SK-N-MC (cell line): Measurements from ENCODE around the gene PLEKHM3.

ENCODE experiments used
- DNase-seq: peaks from one replicate; pipeline ENCODE4 v3.0.0-alpha.2; 2011; ENCODE audit warnings: low read depth, low spot score
- H3K27ac ChIP-seq: fragments of 200-600 bp; sonication (generic); 2 replicates; pipeline ENCODE4 v1.5.1; 2016; ENCODE audit warnings: mixed run types
- H3K36me3 ChIP-seq: fragments of 200-600 bp; sonication (generic); 2 replicates; pipeline ENCODE4 v1.6.1; 2017; ENCODE audit warnings: antibody characterized with exemption, low read length, mixed read lengths; ENCODE audit not compliant: insufficient read depth
- H3K4me3 ChIP-seq: fragments of 200-600 bp; sonication (generic); 2 replicates; pipeline ENCODE4 v1.5.1; 2016
- H3K9ac ChIP-seq: fragments of 200-600 bp; sonication (generic); 2 replicates; pipeline ENCODE4 v1.8.0; 2017; ENCODE audit warnings: mixed run types, mixed read lengths; ENCODE audit not compliant: insufficient read length
- H3K9me3 ChIP-seq: fragments of 200-600 bp; sonication (generic); 2 replicates; pipeline ENCODE4 v1.6.1; 2017; ENCODE audit warnings: low read depth, mild to moderate bottlenecking, antibody characterized with exemption, low read length, moderate library complexity, mixed read lengths
- EZH2 ChIP-seq: fragments of 200-600 bp; sonication (generic); IDR thresholded peaks from one replicate; pipeline ENCODE4 v1.6.1; 2017; ENCODE audit warnings: antibody characterized with exemption
- FOXP2 ChIP-seq: optimal IDR thresholded peaks from 2 replicates; pipeline ENCODE3; 2011; ENCODE audit warnings: mild to moderate bottlenecking, moderate library complexity; ENCODE audit not compliant: insufficient read depth; ENCODE audit errors: extremely low read length, control extremely low read depth
- POLR2AphosphoS5 ChIP-seq: IDR thresholded peaks from 2 replicates; pipeline ENCODE4 v1.6.1; 2012; ENCODE audit warnings: mild to moderate bottlenecking, low read depth, low read length, borderline replicate concordance

PLEKHM3 gene

DNA sequence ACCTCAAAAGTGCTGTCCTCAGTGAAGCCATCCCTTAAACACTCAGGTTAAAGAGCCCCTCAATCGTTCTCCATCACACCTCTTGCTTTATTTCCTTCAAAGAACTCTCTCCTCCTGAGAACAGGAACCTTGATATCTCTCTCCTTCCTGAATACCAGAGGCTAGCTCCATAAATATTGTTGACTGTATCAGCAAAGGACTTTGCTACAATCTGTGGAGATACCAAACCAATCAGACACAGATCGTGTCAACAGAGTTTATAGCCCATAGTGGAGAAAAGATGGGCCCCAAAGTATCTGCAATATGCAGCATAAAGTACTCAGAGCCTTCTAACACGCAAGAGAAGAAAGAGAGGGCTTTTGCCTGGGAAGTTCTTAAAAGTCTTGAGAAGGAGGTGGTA is 36.4 kb downstream of the PLEKHM3 start:
- Histone ChIP-seq H3K27ac (no peak overlapping the region), H3K36me3 (no peaks in the 10 kb centered on the region), H3K4me3 (no peak overlapping the region), H3K9ac (no peak overlapping the region), H3K9me3 (no peaks in the 10 kb centered on the region)
- no peak for DNase-seq
- TF ChIP-seq POLR2AphosphoS5 (no peak), EZH2 (no peak), FOXP2 (no peak)

DNA sequence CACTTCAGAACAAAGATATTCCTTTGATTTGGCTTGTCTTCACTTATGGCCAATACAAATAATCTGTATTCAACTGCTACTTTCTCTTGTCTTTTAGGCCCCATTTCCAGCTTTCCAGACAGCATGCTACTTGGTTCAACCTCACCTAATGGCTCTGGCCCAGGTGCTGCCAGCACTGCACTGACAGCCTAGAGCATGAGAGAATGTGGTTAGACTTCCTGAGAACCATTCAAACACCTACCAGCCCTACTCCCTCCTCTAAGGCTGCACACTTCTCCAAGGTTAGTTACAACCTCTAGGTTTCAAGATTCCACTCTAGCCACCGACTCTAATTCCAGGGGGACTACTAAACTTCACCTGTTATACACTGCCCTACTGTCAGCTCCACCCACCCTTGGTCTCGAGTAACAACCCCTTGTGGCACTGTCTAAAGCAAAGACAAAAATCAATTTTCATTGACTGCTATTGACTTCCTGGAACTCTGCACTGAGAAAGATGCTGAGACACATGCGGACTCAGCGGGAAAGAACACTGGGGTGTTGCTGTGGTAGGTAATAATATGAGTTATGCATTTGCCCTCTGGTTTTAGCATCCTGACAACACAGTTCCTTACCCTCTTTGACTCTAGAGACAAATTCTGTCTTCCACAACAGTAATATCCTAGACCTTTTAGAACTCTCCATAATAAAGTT is 38.2 kb downstream of the PLEKHM3 start:
- H3K36me3 ChIP-seq: no peaks in the 10 kb centered on the region
- no peak overlapping the region for H3K4me3 ChIP-seq
- no peak overlapping the region for H3K27ac ChIP-seq
- no peaks in the 10 kb centered on the region for H3K9me3 ChIP-seq
- no peak for DNase-seq
- TF ChIP-seq POLR2AphosphoS5 (no peak), EZH2 (no peak), FOXP2 (no peak)
- no peak overlapping the region for H3K9ac ChIP-seq

DNA sequence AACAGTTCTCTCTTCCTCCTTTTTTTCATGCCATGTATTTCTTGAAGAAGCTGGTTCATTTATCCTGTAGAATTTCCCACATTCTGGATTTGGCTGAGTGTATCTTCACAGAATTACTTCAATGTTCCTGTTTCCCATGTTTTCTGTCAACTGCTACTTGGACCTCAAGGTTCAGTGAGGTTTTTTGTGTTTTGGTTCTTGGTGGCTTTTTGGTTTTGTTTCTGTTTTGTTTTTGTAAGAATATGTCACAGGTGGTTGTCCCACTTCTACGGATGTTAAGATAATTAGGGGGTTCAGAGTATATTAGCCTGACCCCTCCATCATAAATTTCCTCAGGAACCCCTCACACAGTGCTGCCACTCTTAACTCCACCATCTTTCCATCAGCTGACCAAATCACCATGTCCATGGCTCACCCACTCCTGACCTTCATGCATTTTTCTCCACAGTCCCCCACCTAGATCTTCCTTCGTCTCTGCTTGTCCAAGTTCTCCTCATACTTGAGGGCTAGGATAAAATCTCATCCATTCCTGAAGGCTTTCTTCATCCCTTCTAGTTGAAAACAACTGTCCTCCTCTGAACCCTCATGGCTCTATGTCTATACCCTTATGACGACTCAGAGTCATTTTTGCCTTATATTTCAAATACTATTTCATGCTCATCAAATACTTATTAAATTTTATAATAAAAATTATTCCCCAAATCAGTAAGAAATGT is 40.4 kb downstream of the PLEKHM3 start:
- Histone ChIP-seq H3K9me3 (no peaks in the 10 kb centered on the region), H3K27ac (no peak overlapping the region), H3K9ac (no peak overlapping the region), H3K4me3 (no peak overlapping the region), H3K36me3 (no peaks in the 10 kb centered on the region)
- no peak for TF ChIP-seq EZH2
- TF ChIP-seq POLR2AphosphoS5: no peak
- TF ChIP-seq FOXP2: no peak
- no peak for DNase-seq

DNA sequence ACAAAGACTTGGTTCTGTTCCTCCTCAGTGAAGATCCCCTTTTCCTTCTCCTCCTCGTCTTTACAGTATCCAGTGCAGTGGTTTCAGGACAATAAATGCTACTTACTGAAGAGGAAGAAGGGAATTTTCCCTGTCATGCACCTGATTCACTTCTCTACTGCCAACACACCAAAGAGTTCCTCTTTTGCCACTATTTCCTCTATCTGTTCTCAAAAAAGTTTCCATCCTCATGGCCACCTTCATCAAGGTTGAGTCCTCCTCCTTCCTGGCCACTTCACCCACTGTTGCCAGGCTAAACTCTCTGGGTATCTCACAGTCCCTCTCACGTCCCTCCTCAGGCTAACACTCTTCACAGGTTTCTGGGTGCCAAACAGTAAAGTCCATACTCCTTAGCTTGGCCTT is 41.7 kb downstream of the PLEKHM3 start:
- H3K36me3 ChIP-seq: no peaks in the 10 kb centered on the region
- no peak overlapping the region for H3K27ac ChIP-seq
- no peaks in the 10 kb centered on the region for H3K9me3 ChIP-seq
- H3K9ac ChIP-seq: no peak overlapping the region
- DNase-seq: no peak
- H3K4me3 ChIP-seq: no peak overlapping the region
- TF ChIP-seq EZH2: no peak
- TF ChIP-seq FOXP2: no peak
- no peak for TF ChIP-seq POLR2AphosphoS5

DNA sequence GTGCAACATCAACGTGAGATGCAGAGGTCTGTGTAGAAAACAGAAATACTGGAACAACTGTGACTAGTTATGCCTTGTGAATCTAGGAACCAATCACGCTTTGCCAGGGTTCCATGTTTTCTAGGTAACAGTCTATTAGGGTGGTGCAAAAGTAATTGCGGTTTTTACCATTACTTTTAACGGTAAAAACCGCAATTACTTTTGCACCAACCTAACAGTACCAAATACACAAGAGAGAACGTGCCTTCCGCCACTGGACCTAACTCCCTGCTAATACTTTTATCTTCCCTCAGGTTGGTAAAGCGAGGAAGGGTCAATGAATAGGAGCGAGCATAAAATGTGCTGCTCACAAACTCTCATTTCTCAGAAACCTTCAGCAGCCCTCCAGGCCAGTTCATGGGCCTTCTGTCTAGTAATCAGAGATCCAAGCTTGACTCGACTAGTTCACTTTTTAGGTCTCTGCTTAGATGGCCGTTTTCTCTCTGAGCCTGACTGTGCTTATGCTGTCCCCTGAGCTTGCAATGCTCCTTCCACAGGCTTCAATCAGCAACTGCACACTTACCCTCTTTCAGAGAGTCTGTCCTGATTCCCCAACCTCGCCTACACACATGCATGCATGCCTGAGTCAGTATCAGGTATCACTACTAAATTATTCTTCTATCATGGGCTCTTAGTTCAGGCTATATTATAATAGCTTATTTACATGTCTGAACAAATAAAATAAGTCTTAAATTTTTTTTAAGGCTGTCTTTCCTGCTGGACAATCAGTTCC is 47.0 kb downstream of the PLEKHM3 start:
- Histone ChIP-seq H3K27ac (no peak overlapping the region), H3K9me3 (no peaks in the 10 kb centered on the region), H3K4me3 (no peak overlapping the region), H3K9ac (no peak overlapping the region), H3K36me3 (no peaks in the 10 kb centered on the region)
- DNase-seq: no peak
- TF ChIP-seq POLR2AphosphoS5: no peak
- TF ChIP-seq EZH2: no peak
- TF ChIP-seq FOXP2: no peak

DNA sequence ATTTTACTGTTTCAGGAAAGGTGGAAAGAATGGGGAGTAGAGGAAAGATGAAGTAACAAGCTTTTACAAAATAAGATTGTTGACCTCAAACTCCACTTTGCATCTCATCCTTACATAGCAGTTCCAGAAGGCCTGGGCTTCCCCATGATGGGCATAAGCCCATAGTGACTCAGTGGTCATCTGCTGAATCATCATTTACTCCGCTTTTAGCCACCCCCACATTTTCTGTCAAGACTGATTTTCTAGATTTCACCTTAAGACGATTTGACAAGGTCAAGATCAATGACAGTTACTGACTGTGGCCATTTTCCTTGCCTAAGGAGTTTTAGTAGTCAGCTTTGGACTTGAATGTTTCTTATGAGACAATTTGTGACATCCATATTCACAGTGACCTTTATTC is 49.4 kb downstream of the PLEKHM3 start:
- TF ChIP-seq EZH2 (no peak), FOXP2 (no peak), POLR2AphosphoS5 (no peak)
- H3K4me3 ChIP-seq: no peak overlapping the region
- H3K9ac ChIP-seq: no peak overlapping the region
- no peaks in the 10 kb centered on the region for H3K9me3 ChIP-seq
- no peaks in the 10 kb centered on the region for H3K36me3 ChIP-seq
- no peak for DNase-seq
- H3K27ac ChIP-seq: no peak overlapping the region

DNA sequence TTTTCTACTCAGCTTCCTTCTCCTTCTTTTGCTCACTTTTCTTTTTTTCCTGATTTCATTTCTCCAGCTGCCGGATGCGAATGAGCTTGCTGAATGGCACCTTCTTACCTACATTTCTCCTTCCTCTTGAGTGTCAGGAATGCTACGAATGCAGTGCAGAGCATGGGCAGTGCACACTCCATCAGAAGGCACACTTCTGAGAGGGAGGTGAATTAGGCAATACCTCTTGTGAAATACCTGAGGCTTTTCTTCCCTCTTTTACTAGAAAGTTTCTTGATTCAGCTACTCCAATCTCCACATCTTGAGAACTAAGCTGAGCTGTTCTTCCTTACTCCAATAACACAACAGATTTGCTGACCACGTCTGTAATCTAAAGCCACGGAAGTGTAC is 51.1 kb downstream of the PLEKHM3 start:
- Histone ChIP-seq H3K4me3 (no peak overlapping the region), H3K36me3 (no peaks in the 10 kb centered on the region), H3K27ac (no peak overlapping the region), H3K9ac (no peak overlapping the region), H3K9me3 (no peaks in the 10 kb centered on the region)
- TF ChIP-seq POLR2AphosphoS5 (no peak), FOXP2 (no peak), EZH2 (no peak)
- no peak for DNase-seq

DNA sequence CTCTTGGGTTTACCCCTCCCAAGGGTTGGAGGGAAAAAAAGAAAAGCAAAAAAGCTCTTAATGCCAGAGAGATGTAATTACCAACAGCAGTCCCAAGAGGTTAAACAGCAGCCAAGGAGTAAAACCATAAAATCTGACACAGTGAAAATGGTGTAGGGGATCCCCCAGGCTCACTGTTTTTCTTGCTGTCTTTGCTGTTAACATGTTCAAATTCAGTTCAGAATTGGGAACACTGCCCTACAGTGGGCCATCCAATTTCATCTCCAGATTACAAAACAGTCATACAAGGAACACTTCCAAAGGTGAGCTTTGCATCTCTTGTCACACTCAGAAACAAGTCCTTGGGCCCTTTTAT is 54.5 kb downstream of the PLEKHM3 start:
- TF ChIP-seq EZH2 (no peak), FOXP2 (no peak), POLR2AphosphoS5 (no peak)
- no peaks in the 10 kb centered on the region for H3K9me3 ChIP-seq
- no peaks in the 10 kb centered on the region for H3K36me3 ChIP-seq
- H3K9ac ChIP-seq: no peak overlapping the region
- no peak overlapping the region for H3K4me3 ChIP-seq
- no peak for DNase-seq
- no peak overlapping the region for H3K27ac ChIP-seq
